ENCODE data around the gene CBLN1. TPM values are rescaled to one million over a fixed set of nuclear protein-coding genes. Genes with fewer than 3 reads are reported as not detected.

Gene CBLN1
- total and polyA plus RNA-seq, 7 donors, result under 0.01 to 0.55 (median 0.55) TPM; not detected in 4

DNA sequence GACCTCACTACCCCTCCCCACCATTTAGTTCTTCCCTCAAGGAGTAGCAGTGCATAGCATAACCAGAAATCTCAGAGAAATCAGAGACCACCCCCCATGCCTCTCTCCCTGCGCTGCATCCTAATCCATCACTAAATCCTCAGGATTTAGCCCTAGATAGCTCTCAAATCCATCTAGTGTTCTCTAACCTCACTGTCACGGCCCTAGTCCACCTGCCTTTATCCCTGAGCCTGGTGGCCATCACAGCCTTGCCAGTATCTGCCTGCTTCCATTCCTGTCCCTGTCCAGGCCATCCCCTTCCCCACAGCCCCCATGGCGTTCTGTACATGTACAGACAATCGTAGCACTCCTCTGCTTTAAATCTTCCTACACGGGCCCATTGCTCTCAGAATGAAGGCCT, 19.1 kb downstream of the CBLN1 start:
- intact Hi-C loops (cut with DNase I), result no loop called here
- Histone ChIP-seq H3K27me3 (no peaks in the 10 kb centered on the region), H3K4me3 (no peak overlapping the region), H3K4me1 (no peaks in the 10 kb centered on the region), H3K9me3 (no peaks in the 10 kb centered on the region), H3K27ac (no peak overlapping the region), H3K36me3 (no peaks in the 10 kb centered on the region)
- WGBS, 2 donors, result 80 to 85% methylated on average over 5 of the region's 5 CpGs
- TF ChIP-seq, protein P1, sequence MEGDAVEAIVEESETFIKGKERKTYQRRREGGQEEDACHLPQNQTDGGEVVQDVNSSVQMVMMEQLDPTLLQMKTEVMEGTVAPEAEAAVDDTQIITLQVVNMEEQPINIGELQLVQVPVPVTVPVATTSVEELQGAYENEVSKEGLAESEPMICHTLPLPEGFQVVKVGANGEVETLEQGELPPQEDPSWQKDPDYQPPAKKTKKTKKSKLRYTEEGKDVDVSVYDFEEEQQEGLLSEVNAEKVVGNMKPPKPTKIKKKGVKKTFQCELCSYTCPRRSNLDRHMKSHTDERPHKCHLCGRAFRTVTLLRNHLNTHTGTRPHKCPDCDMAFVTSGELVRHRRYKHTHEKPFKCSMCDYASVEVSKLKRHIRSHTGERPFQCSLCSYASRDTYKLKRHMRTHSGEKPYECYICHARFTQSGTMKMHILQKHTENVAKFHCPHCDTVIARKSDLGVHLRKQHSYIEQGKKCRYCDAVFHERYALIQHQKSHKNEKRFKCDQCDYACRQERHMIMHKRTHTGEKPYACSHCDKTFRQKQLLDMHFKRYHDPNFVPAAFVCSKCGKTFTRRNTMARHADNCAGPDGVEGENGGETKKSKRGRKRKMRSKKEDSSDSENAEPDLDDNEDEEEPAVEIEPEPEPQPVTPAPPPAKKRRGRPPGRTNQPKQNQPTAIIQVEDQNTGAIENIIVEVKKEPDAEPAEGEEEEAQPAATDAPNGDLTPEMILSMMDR (IDR thresholded peaks at IDR 0.05), result no peak
- no peak for TF ChIP-seq POLR2AphosphoS5 (IDR thresholded peaks at IDR 0.05)
- TF ChIP-seq POLR2A (IDR thresholded peaks at IDR 0.05), result no peak
- no peak for TF ChIP-seq EP300 (IDR thresholded peaks at IDR 0.05)
- DNase-seq, result no peak

DNA sequence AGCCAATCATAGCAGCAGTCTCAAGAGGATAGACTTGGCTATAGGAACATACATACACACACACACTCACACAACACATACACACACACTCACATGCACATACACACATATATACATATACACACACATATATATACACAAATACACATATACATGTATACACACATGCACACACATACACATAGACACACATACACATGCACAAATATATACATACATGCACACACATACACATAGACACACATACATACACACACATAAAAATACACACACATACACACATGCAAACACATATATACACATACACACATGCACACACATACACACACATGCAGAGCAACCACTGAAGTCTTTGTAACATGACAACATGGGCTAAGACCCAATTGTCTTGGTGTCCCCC, 19.7 kb downstream of the CBLN1 start:
- TF ChIP-seq, protein P1 (IDR thresholded peaks at IDR 0.05), result no peak
- TF ChIP-seq POLR2AphosphoS5 (IDR thresholded peaks at IDR 0.05), result no peak
- no peak for TF ChIP-seq EP300 (IDR thresholded peaks at IDR 0.05)
- TF ChIP-seq POLR2A (IDR thresholded peaks at IDR 0.05), result no peak
- H3K36me3 ChIP-seq, result no peaks in the 10 kb centered on the region
- DNase-seq, result no peak
- intact Hi-C loops (cut with DNase I), result no loop called here
- no peak overlapping the region for H3K4me3 ChIP-seq
- no peak overlapping the region for H3K27ac ChIP-seq
- H3K27me3 ChIP-seq, result no peaks in the 10 kb centered on the region
- H3K4me1 ChIP-seq, result no peaks in the 10 kb centered on the region
- H3K9me3 ChIP-seq, result no peaks in the 10 kb centered on the region

DNA sequence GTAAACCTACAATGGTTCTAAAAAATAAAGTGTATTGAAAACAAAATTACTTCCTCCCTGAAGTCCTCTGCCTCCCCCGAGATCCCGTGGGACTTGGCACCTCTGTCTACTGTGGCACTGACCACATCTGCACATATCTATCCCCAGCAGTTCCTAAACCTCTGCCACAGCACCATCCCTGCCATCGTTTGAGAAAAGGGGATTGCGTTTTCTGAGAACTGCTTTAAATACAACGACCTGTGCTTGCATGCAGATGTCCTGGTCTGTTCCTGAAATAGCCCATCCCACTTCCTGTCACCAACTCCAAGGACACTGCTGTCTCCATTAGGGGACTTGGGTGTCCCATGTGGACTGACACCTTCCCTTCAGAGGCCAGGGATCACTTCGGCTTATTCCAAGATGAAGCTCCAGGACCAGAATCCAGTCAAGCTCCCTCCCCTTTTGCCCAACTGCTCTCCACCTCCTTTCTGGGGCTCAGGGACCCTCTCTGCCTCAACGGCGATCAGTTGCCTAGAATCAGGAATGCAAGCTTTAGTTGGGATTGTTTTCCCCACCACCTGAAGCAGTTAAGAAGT, 20.6 kb downstream of the CBLN1 start:
- intact Hi-C loops (cut with DNase I), result no loop called here
- DNase-seq, result no peak
- Histone ChIP-seq H3K4me3 (no peak overlapping the region), H3K27me3 (no peaks in the 10 kb centered on the region), H3K4me1 (no peaks in the 10 kb centered on the region), H3K27ac (no peak overlapping the region), H3K36me3 (no peaks in the 10 kb centered on the region), H3K9me3 (no peaks in the 10 kb centered on the region)
- WGBS, 2 donors, result 45 to 55% methylated on average over 8 of the region's 8 CpGs
- TF ChIP-seq POLR2AphosphoS5 (IDR thresholded peaks at IDR 0.05) (no peak), POLR2A (IDR thresholded peaks at IDR 0.05) (no peak), EP300 (IDR thresholded peaks at IDR 0.05) (no peak)
- TF ChIP-seq, protein P1 (IDR thresholded peaks at IDR 0.05), result no peak

DNA sequence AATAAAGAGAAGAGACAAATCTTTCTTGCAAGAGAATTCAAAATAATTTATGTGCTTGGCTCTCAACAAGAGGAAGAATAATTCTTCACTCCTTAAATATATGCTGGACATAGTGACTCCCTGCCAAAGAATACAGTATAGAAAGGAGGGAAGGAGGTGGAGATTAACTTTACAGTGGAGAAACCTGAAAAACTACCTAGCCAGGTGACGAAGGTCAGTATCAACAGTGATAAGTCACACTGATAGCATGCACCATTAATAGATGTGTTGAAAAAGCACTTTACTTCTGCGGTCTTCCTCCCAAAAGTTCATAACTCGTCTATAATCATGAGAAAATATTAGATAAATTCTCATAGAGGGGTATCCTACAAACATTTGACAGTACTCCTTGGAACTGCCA, 21.4 kb downstream of the CBLN1 start:
- no peak overlapping the region for H3K27ac ChIP-seq
- H3K4me1 ChIP-seq, result no peaks in the 10 kb centered on the region
- DNase-seq, result no peak
- no peaks in the 10 kb centered on the region for H3K36me3 ChIP-seq
- H3K27me3 ChIP-seq, result no peaks in the 10 kb centered on the region
- intact Hi-C loops (cut with DNase I), result no loop called here
- TF ChIP-seq POLR2AphosphoS5 (IDR thresholded peaks at IDR 0.05) (no peak), EP300 (IDR thresholded peaks at IDR 0.05) (no peak), POLR2A (IDR thresholded peaks at IDR 0.05) (no peak)
- TF ChIP-seq, protein P1 (IDR thresholded peaks at IDR 0.05), result no peak
- 29 to 61% methylated on average over 3 of the region's 3 CpGs for WGBS, 2 donors
- no peaks in the 10 kb centered on the region for H3K9me3 ChIP-seq
- H3K4me3 ChIP-seq, result no peak overlapping the region

DNA sequence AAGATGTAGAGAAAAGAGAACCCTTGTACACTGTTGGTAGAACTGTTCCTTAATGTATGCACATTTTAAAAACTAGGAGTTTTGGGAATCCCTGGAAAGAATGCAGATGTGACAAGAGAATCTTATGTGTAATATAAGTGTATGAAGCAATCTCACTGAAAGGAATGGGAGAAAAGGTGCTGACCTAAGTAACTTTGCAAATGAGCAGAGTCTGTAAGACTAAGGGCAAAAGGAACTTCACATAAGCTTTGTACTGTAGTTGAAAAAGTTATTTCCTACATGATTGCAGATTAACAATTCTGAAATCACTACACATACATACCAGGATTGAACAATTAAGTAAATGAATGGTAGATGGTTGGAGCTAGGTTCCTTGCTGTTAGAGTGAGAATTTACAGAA, 22.3 kb downstream of the CBLN1 start:
- intact Hi-C loops (cut with DNase I), result no loop called here
- TF ChIP-seq POLR2A (IDR thresholded peaks at IDR 0.05) (no peak), EP300 (IDR thresholded peaks at IDR 0.05) (no peak), POLR2AphosphoS5 (IDR thresholded peaks at IDR 0.05) (no peak)
- TF ChIP-seq, protein P1 (IDR thresholded peaks at IDR 0.05), result no peak
- no peaks in the 10 kb centered on the region for H3K36me3 ChIP-seq
- H3K9me3 ChIP-seq, result no peaks in the 10 kb centered on the region
- H3K4me1 ChIP-seq, result no peaks in the 10 kb centered on the region
- H3K27me3 ChIP-seq, result no peaks in the 10 kb centered on the region
- H3K27ac ChIP-seq, result no peak overlapping the region
- no peak for DNase-seq
- no peak overlapping the region for H3K4me3 ChIP-seq
